Small intestine (tissue), 7 donors: ENCODE results near the gene AGPAT4. TPM values are rescaled to one million over a fixed set of nuclear protein-coding genes. Genes with fewer than 3 reads are reported as not detected.

Experiments
- DNase-seq, 2 donors: peaks; one replicate each; pipeline versions ENCODE4 v3.0.0 to v3.0.0-alpha.2; 2013
- FAIRE-seq: peaks from 2 replicates; lab custom pipeline; 2012; peaks lifted over from hg19 to GRCh38; lab: Jason Lieb, UNC
- H3K27ac ChIP-seq, 3 donors: one replicate each; pipeline ENCODE4 v1.5.1; 2013; ENCODE audit warnings: low read length in 2 of 3, mild to moderate bottlenecking in 2 of 3, control low read depth in 1 of 3, inconsistent platforms in 1 of 3, low read depth in 1 of 3, moderate library complexity in 1 of 3
- H3K27me3 ChIP-seq, 3 donors: one replicate each; pipeline ENCODE4 v1.6.1; 2013; ENCODE audit warnings: low read length in 3 of 3, inconsistent platforms in 1 of 3; ENCODE audit not compliant: control insufficient read depth in 3 of 3, insufficient read depth in 3 of 3
- H3K36me3 ChIP-seq, 3 donors: one replicate each; pipeline ENCODE4 v1.6.1; 2013; ENCODE audit warnings: low read length in 3 of 3, inconsistent platforms in 1 of 3, low read depth in 1 of 3, mild to moderate bottlenecking in 1 of 3, moderate library complexity in 1 of 3; ENCODE audit not compliant: control insufficient read depth in 3 of 3, insufficient read depth in 2 of 3
- H3K4me1 ChIP-seq, 3 donors: one replicate each; pipeline ENCODE4 v1.6.1; 2013; ENCODE audit warnings: low read length in 2 of 3, inconsistent platforms in 1 of 3, low read depth in 1 of 3, mild to moderate bottlenecking in 1 of 3, moderate library complexity in 1 of 3; ENCODE audit not compliant: control insufficient read depth in 3 of 3, insufficient read depth in 2 of 3
- H3K4me3 ChIP-seq, 3 donors: one replicate each; pipeline ENCODE4 v1.5.1; 2013; ENCODE audit warnings: low read length in 3 of 3, control low read depth in 1 of 3, inconsistent platforms in 1 of 3, low read depth in 1 of 3, mild to moderate bottlenecking in 1 of 3, moderate library complexity in 1 of 3
- H3K9me3 ChIP-seq, 2 donors: one replicate each; pipeline ENCODE4 v1.6.1; 2013; ENCODE audit warnings: low read depth in 1 of 2, low read length in 1 of 2; ENCODE audit not compliant: control insufficient read depth in 2 of 2, insufficient read depth in 1 of 2
- WGBS, 3 donors: extraction: QIAGEN DNeasy Blood & Tissue Kit; methylation state at CpG; one replicate each; pipeline ENCODE4 v1.1.7; 2013; 5-methylcytosine and 5-hydroxymethylcytosine counted together
- polyA plus RNA-seq, 4 donors: library from polyadenylated mRNA; stranded (reverse) in 3 of 4; unstranded in 1 of 4; fragments of 200-250 nt in 3 of 4; fragments of 120-200 nt in 1 of 4; gene quantifications; one replicate each; pipeline versions ENCODE4 v1.2.1 to v1.2.3, GENCODE V29; 2013
- donor health status: healthy with polysubstance abuse.
- donor health status: control.
- donor health status: control.
- donor health status: Bipolar disorder and iron deficiency.
- donor health status: healthy.

The AGPAT4 gene
- polyA plus RNA-seq, 4 donors = 1.6 to 2.3 TPM; not detected in 2

- Histone ChIP-seq H3K9me3 (no peaks in the 10 kb centered on the region), H3K36me3 (peaks cover 23 to 42% (median 24%) of the 10 kb centered on the region in 3 donors), H3K27ac (no peak overlapping the region), H3K4me3 (no peak overlapping the region), H3K4me1 (no peaks in the 10 kb centered on the region), H3K27me3 (no peaks in the 10 kb centered on the region)
- FAIRE-seq (no peak), DNase-seq (no peak)
- WGBS, 3 donors = 85 to 94% (median 94%) methylated on average over 14 of the region's 14 CpGs
Observed at GRCh38 chr6:161110028-161110779, 163.7 kb downstream of the AGPAT4 start.

DNA sequence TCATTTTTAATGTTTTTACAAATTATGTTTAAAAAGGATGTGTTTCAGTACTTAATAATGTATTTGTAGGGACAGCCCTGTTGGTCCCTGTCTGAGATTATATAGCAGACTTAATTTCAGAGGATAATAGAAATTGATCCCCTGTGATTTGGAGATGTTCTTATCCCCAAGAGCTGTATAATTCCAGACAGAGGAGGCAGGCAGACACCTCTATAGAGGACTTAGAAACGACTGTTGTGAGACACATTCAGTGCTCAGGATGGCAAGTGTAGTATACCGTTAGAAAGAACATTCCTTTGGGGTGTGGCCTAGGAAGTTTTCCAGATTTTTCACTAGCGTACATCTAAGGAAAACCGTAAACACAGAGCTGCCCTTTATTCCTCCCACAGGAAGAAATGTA is 164.5 kb downstream of the AGPAT4 start:
- H3K27me3 ChIP-seq = no peaks in the 10 kb centered on the region
- no peaks in the 10 kb centered on the region for H3K9me3 ChIP-seq
- WGBS, 3 donors = 84 to 87% (median 85%) methylated on average over 4 of the region's 4 CpGs
- H3K4me3 ChIP-seq = no peak overlapping the region
- H3K27ac ChIP-seq = no peak overlapping the region
- DNase-seq = no peak
- peaks cover 23 to 41% (median 24%) of the 10 kb centered on the region in 3 donors for H3K36me3 ChIP-seq
- H3K4me1 ChIP-seq = no peaks in the 10 kb centered on the region
- no peak for FAIRE-seq

DNA sequence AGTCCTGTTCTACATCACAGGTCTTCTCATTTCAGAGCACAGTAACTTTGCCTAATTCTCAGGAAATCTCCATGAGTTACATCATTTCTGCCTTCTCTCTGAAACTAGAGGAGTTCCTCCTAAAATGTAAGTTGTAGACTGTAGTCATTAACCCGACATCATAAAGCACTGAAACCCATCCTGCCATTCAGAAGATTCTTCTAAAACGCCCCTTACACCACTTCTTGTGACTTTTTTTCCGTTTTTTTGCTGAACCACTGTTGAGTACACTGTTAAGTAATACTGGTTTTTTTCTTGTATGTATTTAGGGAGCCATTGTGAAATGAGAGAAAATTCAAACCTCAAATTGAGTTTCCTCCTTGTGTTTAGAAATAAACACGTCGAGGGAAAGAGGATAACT is 164.9 kb downstream of the AGPAT4 start:
- FAIRE-seq = no peak

GRCh38 chr6:161107779-161108730 is 165.8 kb downstream of the AGPAT4 start:
- Histone ChIP-seq H3K4me1 (no peaks in the 10 kb centered on the region), H3K27me3 (no peaks in the 10 kb centered on the region), H3K27ac (no peak overlapping the region), H3K36me3 (peaks cover 24 to 49% (median 25%) of the 10 kb centered on the region in 3 donors), H3K9me3 (no peaks in the 10 kb centered on the region), H3K4me3 (no peak overlapping the region)
- no peak for DNase-seq
- WGBS, 3 donors = 94 to 96% (median 94%) methylated on average over 23 of the region's 23 CpGs
- no peak for FAIRE-seq

More for the DNA sequence above, 164.9 kb downstream of the AGPAT4 start:
- Histone ChIP-seq H3K4me3 (no peak overlapping the region), H3K36me3 (peaks cover 23 to 45% (median 24%) of the 10 kb centered on the region in 3 donors), H3K27ac (no peak overlapping the region), H3K9me3 (no peaks in the 10 kb centered on the region), H3K4me1 (no peaks in the 10 kb centered on the region), H3K27me3 (no peaks in the 10 kb centered on the region)
- DNase-seq = no peak
- WGBS, 3 donors = 92 to 95% (median 94%) methylated on average over 5 of the region's 5 CpGs

DNA sequence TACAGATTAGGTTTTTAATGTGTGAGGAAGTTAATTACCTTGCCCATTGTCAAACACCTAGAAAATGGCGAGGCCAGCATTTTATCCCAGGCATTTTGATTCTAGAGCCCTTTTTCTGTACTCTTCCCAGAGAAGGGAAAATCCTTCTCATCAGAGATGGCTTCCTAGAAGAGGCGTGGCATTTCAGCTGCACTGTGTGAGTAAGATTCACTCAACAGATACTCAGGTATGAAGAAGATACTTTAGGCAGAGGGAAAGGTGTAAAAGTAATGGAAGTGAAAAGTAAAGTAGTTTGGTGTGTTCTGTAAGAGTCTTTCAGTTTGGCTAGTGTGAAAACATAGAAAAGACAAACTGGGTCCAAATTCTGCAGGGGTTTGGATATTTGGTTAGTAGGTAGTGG is 168.5 kb downstream of the AGPAT4 start:
- H3K4me1 ChIP-seq = no peaks in the 10 kb centered on the region

DNA sequence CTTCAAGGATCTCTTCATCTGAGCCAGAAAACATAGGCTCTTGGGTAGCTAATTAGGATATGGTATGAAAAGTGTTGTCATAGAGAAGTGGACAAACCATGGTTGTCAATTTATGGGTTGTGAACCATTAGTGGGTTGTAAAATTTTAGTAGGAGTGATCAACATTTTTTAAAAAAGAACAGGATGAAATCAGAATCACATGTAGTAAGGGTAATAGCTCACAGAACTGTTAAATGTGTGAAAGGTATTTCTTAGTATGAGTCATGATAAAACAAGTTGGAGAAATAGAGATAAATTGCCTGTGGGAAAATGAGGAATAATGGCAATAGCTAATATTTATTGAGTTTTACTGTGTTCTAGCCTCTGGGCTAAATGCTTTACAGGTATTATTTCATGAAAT is 168.9 kb downstream of the AGPAT4 start:
- H3K36me3 ChIP-seq = peaks cover 19 to 42% (median 19%) of the 10 kb centered on the region in 3 donors

More for the DNA sequence above, 168.5 kb downstream of the AGPAT4 start:
- H3K36me3 ChIP-seq = peaks cover 18 to 40% (median 19%) of the 10 kb centered on the region in 3 donors
- H3K27ac ChIP-seq = no peak overlapping the region
- DNase-seq = no peak
- H3K27me3 ChIP-seq = no peaks in the 10 kb centered on the region
- WGBS, 3 donors = 96 to 100% (median 97%) methylated on average over 2 of the region's 2 CpGs
- FAIRE-seq = no peak
- H3K4me3 ChIP-seq = no peak overlapping the region
- H3K9me3 ChIP-seq = no peaks in the 10 kb centered on the region

DNA sequence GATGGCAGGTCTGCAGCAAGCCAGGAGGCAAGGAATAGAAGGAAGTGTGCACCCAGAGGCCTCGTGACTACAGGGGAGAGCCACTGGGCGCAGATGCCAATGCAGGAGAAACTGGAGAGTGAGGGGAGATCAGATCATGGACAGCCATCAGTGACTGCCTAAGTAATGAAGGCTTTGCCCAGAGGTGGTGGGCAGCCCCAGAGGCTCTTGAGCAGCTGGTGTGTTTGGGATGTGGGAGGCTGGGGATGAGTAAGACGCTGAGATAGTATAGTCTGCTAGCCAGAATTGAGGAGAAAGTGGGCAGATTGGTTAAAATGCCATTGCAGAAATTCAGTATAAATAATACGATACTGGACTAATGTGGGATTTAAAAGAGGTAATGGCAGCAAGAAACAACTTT is 170.4 kb downstream of the AGPAT4 start:
- H3K9me3 ChIP-seq = no peaks in the 10 kb centered on the region
- 98 to 100% (median 99%) methylated on average over 4 of the region's 4 CpGs for WGBS, 3 donors
- FAIRE-seq (no peak), DNase-seq (no peak)
- no peaks in the 10 kb centered on the region for H3K27me3 ChIP-seq
- no peak overlapping the region for H3K4me3 ChIP-seq
- H3K27ac ChIP-seq = no peak overlapping the region
- peaks cover 13 to 40% (median 16%) of the 10 kb centered on the region in 3 donors for H3K36me3 ChIP-seq
- no peaks in the 10 kb centered on the region for H3K4me1 ChIP-seq

More for the DNA sequence above, 168.9 kb downstream of the AGPAT4 start:
- Histone ChIP-seq H3K9me3 (no peaks in the 10 kb centered on the region), H3K4me1 (no peaks in the 10 kb centered on the region), H3K27me3 (no peaks in the 10 kb centered on the region), H3K27ac (no peak overlapping the region), H3K4me3 (no peak overlapping the region)
- no peak for DNase-seq
- FAIRE-seq = no peak

GRCh38 chr6:161101517-161101916 is 172.3 kb downstream of the AGPAT4 start:
- no peaks in the 10 kb centered on the region for H3K4me1 ChIP-seq
- no peak overlapping the region for H3K4me3 ChIP-seq
- no peaks in the 10 kb centered on the region for H3K27me3 ChIP-seq
- FAIRE-seq = no peak
- H3K36me3 ChIP-seq = peaks cover 17 to 41% (median 20%) of the 10 kb centered on the region in 3 donors
- H3K9me3 ChIP-seq = no peaks in the 10 kb centered on the region
- WGBS, 3 donors = 89 to 96% (median 92%) methylated on average over 7 of the region's 7 CpGs
- no peak overlapping the region for H3K27ac ChIP-seq
- no peak for DNase-seq
